ENCODE results near the gene AKAP1.

GRCh38 chr17:57080718-57081117 is 4.3 kb upstream of the AKAP1 start:
- TF ChIP-seq CTCF (IDR thresholded peaks at IDR 0.05; ENCODE audit: control extremely low read depth in 1 of 3, insufficient read depth in 1 of 3, low read depth in 1 of 3, low read length in 3 of 3) (no peak), POLR2A (IDR thresholded peaks at IDR 0.05; ENCODE audit: control extremely low read depth in 1 of 2, low read depth in 2 of 2, low read length in 2 of 2) (no peak), EGR1 (IDR thresholded peaks at IDR 0.05; ENCODE audit: borderline replicate concordance, low read depth, low read length) (no peak), FOSL1 (IDR thresholded peaks at IDR 0.05; ENCODE audit: insufficient read depth, low read depth, low read length) (no peak), ATF3 (IDR thresholded peaks at IDR 0.05; ENCODE audit: insufficient read depth, low read depth, low read length) (no peak), JUND (IDR thresholded peaks at IDR 0.05; ENCODE audit: low read length) (no peak), POLR2AphosphoS5 (IDR thresholded peaks at IDR 0.05; ENCODE audit: low read depth, low read length) (no peak), CHD1 (IDR thresholded peaks at IDR 0.05; ENCODE audit: low read depth, low read length) (no peak)

All from H1 (cell line).